Measurements from ENCODE around the gene TRIM44.
A peak's percentile ranks its signal among the peaks of the same experiment; 100 is the strongest.

The TRIM44 gene, protein sequence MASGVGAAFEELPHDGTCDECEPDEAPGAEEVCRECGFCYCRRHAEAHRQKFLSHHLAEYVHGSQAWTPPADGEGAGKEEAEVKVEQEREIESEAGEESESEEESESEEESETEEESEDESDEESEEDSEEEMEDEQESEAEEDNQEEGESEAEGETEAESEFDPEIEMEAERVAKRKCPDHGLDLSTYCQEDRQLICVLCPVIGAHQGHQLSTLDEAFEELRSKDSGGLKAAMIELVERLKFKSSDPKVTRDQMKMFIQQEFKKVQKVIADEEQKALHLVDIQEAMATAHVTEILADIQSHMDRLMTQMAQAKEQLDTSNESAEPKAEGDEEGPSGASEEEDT

DNA sequence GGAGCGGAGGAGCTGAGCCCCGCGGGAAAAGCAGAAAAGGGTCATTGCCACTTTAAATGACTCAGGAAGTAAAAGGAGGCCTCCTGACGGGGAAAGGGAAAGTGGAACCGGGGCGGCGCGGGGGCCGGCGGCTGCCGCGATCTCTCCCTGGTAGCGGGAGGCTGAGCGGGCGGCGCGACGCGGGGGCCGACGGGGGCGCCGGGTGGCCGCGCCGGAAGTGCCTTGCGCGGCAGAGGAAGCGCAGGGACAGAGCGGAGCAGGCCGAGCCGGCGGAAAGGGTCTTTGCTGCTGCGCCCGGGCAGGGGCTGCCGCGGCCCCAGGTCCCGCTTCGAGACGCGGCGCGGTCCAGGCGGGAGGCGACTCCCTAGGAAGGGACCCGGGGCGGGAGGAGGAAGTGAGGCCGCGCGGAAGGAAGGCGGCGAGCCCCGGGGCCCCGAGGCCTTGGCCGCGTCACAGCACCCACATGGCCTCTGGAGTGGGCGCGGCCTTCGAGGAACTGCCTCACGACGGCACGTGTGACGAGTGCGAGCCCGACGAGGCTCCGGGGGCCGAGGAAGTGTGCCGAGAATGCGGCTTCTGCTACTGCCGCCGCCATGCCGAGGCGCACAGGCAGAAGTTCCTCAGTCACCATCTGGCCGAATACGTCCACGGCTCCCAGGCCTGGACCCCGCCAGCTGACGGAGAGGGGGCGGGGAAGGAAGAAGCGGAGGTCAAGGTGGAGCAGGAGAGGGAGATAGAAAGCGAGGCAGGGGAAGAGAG, at the start of gene TRIM44:
TSS of gene TRIM44 (plus strand) at position 127 of the 759 bp plus-strand sequence. CDS start at position 464, 337 bp downstream.
- peak; percentile 71 for DNase-seq (ENCODE audit: low read depth in 2 of 2)

DNA sequence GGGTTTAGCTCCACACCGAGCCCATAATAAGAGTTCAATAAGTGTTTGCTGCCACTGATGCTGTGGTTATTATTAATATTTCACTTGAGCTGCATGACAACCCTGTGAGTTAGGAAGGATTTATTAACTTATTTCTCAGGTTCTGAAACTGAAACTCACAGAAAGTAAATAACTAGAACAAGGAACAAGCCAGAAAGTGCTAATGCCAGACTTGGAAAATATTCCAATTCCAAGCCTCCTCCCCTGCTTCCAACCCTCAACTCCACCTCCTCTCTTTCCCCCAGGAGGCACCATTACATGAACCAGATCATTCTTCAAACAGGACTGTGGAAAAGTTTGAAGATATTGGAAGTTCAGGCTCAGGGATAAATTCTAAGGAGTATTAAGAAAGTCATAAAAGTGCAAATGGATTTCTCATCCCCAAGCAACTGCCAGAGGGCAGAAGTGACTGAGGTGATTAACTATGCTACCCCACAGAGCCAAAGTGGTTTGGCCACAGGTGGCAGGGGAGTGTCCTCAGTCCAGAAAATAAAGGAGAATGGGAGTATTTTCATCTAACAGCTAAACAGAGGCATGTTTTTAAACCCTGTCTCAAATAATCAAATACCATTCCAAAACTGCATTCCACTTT, 47.5 kb upstream of the TRIM44 start:
- DNase-seq (ENCODE audit: low read depth in 2 of 2): no peak

DNA sequence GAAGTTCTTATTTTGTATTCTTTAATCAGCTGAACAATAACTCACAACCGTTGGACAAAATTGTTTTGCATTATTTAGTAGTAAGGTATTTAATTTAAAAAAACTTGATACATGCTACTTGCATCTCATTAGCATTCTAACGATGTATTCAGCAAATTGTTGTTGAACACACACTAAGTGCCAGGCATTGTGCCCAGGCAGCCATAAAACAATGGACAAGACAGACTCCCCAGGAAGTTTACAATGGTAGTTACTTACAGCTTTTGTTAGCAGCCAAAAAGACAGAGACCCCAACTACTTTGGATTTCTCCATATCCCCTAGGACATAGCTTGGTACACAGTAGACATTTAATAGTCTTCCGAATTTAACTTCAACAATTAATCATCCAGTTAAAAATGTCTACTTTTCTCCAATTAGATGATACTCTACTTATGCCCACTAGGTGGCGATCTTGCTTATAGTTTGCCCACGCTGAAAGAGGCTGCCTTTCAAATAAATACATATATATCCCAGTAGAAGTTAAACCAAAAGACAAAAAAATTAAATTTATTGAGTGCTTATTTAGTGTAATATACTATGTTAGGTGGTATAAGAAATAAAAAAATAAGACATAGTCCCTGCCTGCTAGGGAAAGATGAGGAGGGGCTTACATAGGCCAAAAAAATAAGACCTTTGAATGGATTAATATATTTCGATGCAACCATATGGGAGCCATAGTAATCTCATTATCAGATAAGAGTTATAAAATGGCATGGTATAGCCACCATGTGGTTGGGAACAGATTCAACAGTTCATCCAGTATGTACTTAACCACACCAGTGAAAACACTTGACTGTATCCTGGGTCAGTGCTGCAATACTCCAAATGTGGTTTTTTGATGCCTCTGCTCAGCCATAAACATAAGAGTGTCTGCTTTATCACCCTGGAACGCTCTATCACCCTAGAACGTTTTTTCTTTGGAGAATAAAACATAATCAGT, 46.4 kb upstream of the TRIM44 start:
- no peak for DNase-seq (ENCODE audit: low read depth in 2 of 2)

DNA sequence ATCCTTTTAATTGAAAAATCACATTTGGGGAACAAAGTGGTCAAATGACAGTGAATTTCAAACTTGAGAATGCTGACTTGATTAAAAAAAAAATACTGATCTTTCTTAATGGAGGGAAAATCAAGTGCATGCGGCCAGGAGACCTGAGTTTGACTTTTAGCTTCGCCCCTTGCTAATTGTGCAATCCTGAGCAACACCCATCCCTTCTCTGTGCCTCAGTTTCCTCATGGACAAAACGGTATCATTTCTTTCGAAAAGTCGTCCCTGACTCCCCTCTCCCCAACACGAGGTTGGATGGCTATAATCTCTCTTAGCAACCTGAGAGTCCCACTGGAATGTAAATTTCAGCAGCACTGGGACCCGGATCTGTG, 45.3 kb upstream of the TRIM44 start:
- DNase-seq (ENCODE audit: low read depth in 2 of 2): no peak

DNA sequence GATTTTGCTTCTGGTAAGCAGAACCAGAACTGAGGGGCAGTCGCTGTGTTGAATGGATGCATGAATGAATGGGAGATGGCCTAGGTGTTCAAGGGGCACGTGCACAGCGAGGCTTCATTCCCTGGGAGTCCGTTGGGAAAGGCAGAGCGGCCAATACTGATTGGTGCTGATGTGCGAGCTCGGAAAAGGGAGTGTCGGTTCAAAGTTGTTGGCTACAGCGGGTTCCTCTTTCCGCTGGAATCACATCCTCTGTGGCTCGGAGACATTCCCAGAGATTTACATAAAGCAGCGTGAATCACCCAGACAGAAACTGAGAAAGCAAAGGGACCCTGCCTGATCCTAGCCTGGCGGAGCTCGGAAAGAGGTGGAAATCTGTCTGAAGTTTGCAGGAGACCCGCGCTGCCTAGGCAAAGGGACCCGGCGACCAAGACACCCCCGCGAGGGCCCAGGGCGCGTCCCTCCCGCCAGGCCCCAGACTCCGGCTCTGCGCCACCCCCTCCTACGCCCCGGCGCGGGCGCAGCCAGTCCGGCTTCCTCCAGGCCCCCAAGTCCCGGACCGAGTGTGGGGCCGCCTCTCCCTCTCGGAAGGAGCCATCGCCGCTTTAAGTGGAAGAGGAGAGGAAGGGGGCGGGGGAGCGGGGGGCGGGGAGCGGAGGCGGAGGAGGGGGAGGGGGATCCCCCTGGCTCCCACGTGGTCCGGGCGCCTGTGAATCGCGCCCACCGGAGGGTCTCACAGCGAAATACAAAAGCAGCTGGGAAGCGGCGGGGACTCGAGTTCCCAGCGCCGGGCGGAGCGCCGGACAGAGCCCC, 44.7 kb upstream of the TRIM44 start, which contains the start of gene FJX1:
TSS of gene FJX1 (plus strand) at position 774 of the 810 bp plus-strand sequence. CDS start 177 bp downstream, outside the sequence.
- peak; percentile 85 for DNase-seq (ENCODE audit: low read depth in 2 of 2)

DNA sequence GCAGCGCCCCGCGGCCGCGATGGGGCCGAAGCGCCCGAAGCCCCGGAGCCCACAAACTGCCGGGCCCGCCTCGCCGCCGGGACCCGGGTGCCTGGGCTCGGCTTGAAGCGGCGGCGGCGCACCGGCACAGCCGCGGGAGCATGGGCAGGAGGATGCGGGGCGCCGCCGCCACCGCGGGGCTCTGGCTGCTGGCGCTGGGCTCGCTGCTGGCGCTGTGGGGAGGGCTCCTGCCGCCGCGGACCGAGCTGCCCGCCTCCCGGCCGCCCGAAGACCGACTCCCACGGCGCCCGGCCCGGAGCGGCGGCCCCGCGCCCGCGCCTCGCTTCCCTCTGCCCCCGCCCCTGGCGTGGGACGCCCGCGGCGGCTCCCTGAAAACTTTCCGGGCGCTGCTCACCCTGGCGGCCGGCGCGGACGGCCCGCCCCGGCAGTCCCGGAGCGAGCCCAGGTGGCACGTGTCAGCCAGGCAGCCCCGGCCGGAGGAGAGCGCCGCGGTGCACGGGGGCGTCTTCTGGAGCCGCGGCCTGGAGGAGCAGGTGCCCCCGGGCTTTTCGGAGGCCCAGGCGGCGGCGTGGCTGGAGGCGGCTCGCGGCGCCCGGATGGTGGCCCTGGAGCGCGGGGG, 44.0 kb upstream of the TRIM44 start:
- no peak for DNase-seq (ENCODE audit: low read depth in 2 of 2)

DNA sequence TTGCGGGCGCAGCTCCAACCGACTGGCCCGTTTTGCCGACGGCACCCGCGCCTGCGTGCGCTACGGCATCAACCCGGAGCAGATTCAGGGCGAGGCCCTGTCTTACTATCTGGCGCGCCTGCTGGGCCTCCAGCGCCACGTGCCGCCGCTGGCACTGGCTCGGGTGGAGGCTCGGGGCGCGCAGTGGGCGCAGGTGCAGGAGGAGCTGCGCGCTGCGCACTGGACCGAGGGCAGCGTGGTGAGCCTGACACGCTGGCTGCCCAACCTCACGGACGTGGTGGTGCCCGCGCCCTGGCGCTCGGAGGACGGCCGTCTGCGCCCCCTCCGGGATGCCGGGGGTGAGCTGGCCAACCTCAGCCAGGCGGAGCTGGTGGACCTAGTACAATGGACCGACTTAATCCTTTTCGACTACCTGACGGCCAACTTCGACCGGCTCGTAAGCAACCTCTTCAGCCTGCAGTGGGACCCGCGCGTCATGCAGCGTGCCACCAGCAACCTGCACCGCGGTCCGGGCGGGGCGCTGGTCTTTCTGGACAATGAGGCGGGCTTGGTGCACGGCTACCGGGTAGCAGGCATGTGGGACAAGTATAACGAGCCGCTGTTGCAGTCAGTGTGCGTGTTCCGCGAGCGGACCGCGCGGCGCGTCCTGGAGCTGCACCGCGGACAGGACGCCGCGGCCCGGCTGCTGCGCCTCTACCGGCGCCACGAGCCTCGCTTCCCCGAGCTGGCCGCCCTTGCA, 43.3 kb upstream of the TRIM44 start:
- DNase-seq (ENCODE audit: low read depth in 2 of 2): no peak

DNA sequence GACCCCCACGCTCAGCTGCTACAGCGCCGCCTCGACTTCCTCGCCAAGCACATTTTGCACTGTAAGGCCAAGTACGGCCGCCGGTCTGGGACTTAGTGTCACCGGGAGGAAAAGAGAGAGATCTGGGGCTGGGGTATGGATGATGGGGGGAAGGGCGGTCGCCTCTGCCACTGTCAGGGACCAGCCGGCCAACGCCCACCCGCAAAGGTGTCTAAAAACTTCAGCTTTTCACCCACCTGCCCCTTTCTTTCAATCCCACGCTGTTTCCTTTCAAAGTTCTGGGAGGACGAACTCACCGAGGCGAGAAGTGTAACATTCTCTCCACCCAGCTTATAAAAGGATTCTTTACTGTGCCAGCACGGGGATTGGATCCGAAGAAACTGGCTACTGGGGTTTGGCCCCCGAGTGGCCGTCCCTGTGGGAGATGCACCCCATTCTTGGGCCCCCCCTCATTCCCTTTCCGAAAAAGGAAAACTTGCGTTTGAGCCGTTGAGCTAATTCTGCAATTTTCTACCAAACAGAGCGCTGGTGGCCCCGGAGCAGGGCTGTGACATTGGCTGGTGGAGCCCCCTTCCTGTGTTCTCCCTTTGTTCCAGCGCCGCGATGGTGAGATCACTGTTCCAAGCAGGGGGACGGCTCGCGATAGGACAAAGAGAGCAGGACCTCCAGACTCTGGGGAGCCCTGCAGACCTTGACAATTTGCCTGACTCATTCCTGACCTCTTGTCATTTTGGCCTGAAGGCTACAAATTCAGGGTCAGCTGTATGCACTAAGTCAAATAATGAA, 42.5 kb upstream of the TRIM44 start:
- no peak for DNase-seq (ENCODE audit: low read depth in 2 of 2)

DNA sequence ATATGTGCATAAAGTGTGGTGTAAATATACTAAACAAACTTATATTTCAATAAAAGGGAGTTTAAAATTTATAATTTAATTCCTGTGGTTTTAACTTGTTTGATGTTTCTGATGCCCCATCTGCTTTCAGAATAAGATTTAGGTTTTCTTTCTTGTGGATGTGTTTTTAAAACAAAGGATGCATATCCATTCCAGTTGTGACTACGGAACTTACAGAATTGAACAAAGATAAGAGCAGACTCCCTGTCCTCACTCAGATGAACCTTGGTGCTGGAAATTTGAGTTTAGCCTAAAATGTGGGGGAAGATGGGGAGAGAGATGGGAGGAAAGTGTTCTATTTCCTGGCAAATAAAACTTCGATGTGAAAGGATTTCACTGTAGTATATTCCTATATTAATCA, 41.8 kb upstream of the TRIM44 start:
- DNase-seq (ENCODE audit: low read depth in 2 of 2): no peak

DNA sequence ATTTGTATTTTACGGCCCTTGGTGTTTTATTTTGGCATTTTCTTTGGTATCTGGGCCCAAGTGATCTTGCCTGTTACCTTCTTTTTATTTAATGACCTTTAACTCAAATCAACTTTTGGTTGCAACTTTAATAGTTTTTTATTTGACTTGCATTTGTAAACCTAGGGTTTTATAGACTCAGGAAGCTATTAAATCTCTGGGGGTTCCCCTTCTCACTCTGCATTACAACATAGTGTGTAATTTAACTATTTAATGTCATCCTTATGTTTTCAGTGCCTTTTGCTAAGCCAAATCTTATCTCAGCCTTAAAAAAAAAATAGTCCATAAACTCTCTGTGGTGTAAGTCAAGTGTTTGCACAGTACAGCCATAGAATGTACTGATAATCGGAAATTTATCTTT, 41.0 kb upstream of the TRIM44 start:
- no peak for DNase-seq (ENCODE audit: low read depth in 2 of 2)

DNA sequence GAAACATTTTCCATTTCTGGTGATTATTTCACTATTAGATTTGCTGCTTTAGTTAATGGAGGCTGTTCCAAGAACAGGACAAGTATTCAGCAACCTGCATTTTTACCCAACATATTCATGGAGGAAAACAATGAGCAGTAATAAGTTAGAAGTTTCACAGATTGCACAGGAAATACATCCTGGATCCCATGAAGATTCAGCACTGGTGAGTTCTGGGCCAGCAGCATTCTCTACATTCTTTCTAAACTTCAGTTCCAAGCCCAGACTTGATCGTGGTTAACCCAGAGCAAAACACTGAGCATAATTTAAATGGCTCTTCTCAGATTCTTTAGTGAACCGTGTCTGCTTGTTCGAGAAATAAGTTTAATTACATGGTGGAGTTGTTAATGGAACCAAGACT, 40.5 kb upstream of the TRIM44 start:
- DNase-seq (ENCODE audit: low read depth in 2 of 2): peak; percentile 67 to 73

DNA sequence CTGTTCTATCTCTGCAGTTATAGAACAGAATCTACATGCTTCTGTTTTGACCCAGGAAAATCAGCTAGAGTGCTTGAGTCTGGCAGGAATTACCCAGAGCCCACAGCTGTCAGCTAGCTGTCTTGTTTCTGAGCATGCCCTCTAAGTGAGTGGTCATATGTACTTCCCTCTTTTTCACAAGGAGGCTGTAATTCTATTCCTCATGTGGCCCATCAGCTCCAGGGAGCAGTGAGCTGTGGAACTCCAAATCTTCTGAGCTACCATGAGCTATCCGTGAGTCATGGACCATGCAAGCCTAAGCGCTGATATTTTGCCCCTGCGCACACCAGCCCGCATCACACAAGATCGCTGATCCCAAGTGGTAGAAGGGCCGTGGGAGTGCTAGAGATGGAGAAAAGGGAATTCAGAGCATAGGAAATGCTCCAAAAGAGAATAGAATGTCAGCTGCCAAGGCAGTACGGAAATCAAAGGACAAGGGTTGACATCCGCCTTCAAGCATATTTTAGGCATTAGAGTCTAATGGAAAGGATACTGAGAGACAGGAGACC, 38.9 kb upstream of the TRIM44 start:
- no peak for DNase-seq (ENCODE audit: low read depth in 2 of 2)

DNA sequence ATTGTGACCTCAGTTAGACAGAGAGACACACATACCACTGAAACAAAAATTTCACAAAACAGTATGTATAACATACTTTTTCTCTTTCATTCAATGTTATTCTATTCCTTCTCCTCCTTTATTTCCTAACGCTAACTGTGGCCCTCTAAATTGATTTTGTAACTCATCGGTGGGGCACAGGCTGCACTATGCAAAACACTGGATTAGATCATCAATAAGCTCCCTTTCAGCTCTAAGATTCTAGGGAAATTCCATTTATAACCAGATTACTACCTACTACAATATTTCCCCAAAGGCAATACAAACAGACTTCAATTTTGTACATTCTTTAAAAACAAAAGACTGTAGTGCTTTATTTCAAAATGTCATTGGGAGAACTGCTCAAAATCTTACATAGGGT, 38.3 kb upstream of the TRIM44 start:
- no peak for DNase-seq (ENCODE audit: low read depth in 2 of 2)

DNA sequence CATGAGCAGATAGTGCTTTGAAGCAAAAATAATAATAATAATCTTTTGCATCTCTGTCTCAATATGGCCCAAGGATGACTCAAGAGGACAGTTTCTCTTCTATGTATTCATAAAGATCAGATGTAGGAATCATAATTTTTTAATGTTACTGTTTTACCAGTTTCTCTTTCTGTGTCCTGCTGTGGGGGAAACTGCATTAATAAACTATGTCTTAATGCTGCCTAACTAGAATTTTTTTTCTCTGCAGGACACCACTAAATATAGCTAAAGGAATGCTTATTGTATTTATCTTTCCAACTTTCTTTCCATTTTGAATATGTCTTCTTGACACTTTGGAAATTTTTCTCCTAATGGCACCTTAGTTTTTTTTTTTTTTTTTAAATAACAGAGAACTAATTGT, 37.8 kb upstream of the TRIM44 start:
- DNase-seq (ENCODE audit: low read depth in 2 of 2): no peak

DNA sequence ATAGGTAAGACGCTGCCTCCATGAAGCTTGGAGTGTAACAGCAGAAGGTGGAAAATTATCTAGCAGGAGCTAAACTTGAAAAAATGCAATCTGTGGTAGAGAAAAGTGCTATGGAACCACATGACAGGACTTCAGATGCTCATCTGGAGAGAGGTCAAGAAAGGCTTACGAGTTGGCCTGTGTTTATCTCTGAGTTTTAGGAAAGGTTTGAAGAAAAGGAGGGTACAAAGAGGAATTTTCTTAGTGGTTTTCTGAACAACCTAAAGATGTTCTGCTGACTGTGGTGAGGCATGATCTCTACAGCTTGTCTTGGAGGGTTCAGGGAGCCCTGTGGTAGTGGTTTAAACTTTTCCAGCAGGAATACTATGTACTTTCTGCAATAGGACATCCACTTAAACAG, 36.1 kb upstream of the TRIM44 start:
- no peak for DNase-seq (ENCODE audit: low read depth in 2 of 2)

DNA sequence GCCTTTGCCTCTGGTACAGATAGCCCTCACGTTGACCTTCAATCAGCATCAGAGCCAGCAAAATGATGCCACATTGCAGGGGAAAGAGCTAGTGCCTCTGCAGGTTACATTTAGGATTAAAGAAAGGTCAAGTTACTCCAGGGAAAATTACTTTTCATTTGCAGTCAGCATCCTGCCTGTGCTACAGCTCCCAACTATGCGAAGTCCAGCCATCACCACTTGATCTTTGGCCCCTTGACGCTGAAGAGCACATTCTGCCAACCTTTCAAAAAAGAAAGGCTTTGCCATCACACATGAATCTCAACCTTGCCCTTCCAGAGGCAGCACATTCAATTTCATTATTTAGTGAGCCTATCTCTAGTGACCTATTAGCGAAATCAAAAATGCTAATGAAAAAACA, 33.1 kb upstream of the TRIM44 start:
- no peak for DNase-seq (ENCODE audit: low read depth in 2 of 2)

DNA sequence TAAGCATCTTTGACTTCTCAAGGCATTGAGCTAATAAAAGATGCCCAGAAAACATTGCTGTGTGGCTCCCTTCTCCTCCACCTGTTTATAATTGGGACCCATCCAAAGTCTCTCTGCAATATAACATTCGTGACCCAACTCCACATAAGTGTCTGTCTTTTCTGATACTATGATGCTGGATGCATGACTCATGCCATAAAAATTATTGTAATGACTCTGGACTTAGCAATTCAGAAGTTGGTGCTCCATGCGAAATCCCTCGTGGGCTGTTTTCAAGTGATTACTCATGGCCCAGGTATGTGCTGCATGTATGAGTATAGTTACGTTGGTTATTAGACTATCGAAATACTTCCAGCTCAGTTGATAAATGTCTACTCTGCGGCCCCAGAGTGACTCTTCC, 32.7 kb upstream of the TRIM44 start:
- peak; percentile 99 for DNase-seq (ENCODE audit: low read depth in 2 of 2)

DNA sequence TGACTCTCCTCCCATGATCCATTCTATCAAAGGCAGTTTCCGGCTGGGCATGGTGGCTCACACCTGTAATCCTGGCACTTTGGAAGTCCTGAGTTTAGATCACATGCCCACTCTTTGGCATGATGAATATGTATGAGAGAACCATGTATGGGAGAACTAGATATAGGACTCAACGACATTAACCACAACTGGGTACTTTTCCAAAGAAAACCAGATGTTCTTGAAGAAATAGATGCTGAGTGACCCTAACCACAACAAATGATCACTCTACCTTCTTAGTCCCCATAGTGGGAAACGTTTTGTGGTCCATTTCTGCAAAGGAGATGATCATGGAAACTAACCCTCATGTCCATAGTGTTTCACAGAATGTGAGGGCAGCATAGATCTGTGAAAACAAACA, 30.7 kb upstream of the TRIM44 start:
- no peak for DNase-seq (ENCODE audit: low read depth in 2 of 2)

Data from fibroblast of skin of left quadriceps (primary cell).